Cerebellar nuclear complex (tissue), 1 donor: ENCODE measurements around the gene ACTR1B.
A peak's percentile ranks its signal among the peaks of the same experiment; 100 is the strongest.
"Not testable (repeated sequence)": the region's sequence is repeated elsewhere in the genome, so short reads cannot be mapped to it uniquely, and the experiment has no call there.

ENCODE experiments used
- DNase-seq, 2 experiments: peaks; one replicate each; lab custom pipeline; 2025; lab: John Stamatoyannopoulos, UW

ACTR1B gene

GRCh38 chr2:97688062-97688827 lies 24.4 kb upstream of the ACTR1B start:
- DNase-seq: no peak

DNA sequence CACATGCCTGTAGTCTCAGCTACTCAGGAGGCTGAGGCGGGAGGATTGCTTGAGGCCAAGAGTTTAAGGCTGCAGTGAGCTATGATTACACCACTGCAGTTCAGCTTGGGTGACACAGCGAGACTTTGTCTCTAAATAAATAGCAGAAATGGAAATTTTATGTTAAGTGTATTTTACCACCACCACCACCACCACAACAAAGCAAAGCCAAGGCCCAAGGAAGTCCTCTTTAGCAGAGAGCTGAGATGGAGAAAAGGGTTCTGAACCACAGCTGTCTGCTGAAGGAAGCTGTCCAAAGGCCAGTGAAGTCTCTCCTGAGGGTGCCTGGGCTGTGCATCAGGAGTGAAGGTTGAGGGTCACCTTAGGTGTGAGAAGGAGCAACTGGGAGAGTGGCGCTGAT lies 23.4 kb upstream of the ACTR1B start:
- not testable (repeated sequence) for DNase-seq

GRCh38 chr2:97678298-97678697 lies 14.5 kb upstream of the ACTR1B start:
- DNase-seq: no peak

DNA sequence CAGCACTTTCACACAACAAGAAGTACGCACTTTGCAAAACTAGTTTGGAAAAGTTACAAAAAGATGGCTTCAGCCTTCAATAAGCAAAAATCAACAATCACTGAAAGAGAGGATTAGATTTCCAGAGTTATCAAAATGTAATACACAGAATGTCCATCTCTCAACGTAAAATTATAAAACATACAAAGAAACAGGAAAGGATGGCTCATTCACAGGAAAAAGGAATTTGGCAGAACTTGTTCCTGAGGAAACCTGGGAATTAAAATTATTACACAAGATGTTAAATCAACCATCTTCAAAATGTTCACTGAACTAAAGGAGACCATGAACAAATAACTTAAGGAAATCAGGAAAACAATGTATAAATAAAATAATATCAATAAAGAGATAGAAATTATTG lies 13.6 kb upstream of the ACTR1B start:
- DNase-seq: no peak

DNA sequence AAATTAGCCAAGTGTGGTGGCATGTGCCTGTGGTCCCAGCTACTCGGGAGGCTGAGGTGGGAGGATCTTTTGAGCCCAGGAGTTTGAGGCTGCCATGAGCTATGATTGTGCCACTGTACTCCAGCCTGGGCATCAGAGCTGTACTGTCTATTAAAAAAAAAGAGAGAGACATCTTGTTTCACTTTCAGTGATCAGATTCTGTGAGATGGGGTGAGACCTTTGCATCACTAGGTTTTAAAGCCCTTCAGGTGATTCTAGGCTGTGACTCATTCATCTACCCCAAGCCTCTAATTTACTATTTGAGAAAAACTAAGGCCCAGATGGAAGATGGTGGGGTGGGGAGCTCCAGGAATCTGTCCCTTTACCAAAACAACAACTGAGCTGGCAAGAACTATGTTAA lies 12.8 kb upstream of the ACTR1B start:
- DNase-seq: no peak

DNA sequence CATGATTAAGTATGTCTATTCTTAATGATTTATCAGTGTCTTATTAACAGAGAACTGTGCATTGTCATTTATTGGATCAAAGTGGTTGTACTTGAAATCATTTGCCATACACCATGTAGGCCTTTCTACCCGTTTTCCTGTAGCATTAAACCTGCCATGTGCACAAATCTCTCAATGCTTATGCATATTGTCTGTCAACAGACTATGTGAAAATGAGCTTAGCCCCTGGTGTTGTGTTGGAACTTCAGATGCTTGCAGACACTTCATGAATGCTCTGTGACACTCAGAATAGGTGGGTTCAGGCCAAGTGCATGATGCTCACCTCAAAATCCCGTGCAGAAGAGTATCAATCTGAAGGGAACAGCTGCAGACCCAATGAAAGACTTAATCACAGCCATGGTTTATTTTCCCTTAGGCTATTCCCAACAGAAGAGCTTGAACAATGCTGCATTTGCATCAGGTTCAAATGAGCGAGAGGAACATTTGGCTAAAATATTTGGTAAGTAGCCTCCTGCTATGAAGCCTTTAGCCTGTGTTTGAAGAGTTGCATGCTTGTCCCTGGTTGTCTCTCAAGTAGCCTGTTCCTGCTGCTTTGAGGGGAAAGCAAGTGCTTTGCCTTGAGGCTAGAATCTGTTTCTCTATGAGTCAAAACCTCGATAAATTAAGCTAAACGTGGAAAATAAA lies 11.7 kb upstream of the ACTR1B start:
- no peak for DNase-seq

DNA sequence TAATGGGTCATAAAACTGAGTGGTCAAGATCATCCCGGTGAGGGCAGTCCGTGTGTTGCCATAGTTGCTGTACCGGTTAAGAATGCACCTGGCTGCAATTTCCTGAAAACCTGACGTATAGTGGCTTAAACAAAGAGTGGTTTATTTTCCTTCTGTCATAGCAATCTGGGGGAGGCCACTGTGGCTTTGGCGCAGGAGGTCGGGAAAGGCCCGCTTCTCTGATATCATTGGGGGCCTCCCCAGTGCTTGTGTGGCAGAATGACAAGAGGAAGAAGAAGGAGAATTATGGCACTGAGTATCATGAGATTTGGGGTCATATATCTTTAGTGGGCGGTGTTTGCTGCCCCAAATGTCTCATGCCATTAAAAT lies 10.1 kb upstream of the ACTR1B start:
- no peak for DNase-seq

DNA sequence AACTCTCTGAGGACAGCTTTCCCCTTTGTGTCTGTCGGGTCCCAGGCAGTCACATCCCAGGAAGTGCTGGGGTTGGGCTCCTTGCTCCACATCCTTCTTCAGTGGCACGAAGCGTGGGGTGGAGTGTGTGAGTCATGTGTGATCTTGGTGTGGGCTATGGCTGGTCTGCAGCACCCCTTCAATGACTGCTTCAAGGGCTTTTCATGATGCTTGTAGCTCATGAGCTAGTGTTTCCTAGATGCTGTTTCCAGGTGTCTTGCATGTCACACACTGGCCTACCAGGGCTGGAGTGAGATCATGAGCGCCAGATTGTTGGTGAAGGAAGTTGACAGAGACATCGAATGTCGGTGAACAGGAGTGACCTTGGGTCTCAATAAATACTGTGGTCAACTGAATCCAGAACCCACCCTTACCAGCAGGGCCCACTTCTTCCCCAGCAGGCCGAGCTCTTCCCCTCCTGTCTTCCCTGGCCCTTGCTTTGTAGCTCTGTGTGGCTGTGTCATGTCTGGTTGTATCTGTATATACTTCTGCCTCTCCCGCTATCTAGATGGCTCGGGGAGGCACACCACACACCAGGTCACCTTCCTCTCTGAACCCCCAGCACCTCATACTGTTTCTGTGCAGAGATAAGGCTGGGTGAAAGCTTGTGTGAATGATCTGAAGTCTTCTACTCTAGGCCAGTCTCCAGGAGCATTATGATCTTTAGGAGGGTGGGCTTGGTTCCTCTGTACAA lies 9.5 kb upstream of the ACTR1B start:
- no peak for DNase-seq

GRCh38 chr2:97672606-97673140 lies 8.8 kb upstream of the ACTR1B start:
- not testable (repeated sequence) for DNase-seq

DNA sequence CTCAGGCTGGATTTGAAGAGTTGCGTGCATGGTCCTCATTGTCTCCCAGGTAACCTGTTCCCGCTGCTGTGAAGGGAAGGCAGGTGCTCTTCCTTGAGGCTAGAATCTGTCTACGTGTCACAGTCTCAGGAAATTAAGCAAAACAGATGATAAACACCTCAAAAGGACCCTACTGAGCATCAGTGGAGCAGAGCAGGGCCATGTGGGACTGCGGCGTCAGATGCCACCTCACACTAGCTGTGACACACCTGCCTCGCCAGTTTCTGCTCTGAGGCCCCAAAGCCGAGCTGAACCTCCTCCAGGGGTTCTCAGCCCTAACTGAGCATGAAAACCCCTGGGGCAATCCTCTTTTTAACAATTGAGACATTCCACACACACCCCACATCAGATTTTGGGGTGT lies 7.7 kb upstream of the ACTR1B start:
- no peak for DNase-seq

GRCh38 chr2:97670471-97670870 lies 6.6 kb upstream of the ACTR1B start:
- no peak for DNase-seq

- no peak for DNase-seq
Observed at GRCh38 chr2:97669448-97669847, 5.6 kb upstream of the ACTR1B start, which contains the start of gene C2orf92. Gene C2orf92 (plus strand): TSS chr2:97669713. CDS start chr2:97669789, 76 bp downstream.

GRCh38 chr2:97664636-97664970 lies 759 bp upstream of the ACTR1B start:
- DNase-seq: no peak

DNA sequence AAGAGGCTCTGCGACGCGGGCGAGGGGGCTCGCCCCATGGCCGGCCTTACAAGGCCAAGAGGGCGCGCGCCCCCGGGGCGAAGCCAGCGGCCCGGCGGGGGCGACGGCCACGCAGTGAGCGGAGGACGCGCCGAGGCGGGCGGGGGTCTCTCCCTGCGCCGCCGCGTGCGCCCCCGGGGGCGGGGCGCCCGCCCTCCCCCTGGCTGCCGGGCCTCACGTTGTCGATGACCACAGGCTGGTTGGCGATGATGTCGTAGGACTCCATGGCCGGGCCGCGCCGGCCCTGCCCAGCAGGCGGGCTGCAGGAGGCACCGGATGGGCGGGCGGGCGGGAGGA lies 250 bp downstream of the ACTR1B start:
- DNase-seq: no peak

- DNase-seq: peak; percentile 17 to 30
Observed at GRCh38 chr2:97662895-97663625, 784 bp downstream of the ACTR1B start.

DNA sequence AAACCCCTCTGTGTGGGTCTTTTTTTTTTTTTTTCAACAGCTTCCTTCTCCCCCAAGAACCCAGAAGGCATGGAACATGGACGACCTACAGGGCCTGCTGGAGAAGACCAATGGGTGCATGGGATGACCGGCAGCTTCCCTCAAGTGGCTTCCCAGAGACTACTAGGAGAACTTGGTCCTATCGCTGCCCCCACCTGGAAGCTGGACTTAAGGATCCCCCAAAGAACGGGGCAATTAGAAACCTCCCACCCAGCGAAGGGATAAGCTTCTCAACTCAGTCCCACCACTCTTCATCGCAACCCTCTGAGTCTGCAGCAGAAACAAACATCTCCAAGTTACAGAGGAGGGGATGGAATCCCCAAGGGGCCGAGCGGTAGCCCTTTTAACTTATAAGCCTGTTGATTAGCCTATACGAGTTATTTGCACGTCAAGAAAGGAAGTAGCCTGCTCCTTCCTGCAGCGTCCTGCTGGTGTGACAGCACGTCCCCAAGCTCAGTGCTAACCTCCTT lies 1.4 kb downstream of the ACTR1B start:
- no peak for DNase-seq

GRCh38 chr2:97661927-97662326 lies 1.9 kb downstream of the ACTR1B start:
- no peak for DNase-seq

GRCh38 chr2:97660775-97661389 lies 3.0 kb downstream of the ACTR1B start:
- DNase-seq: no peak

DNA sequence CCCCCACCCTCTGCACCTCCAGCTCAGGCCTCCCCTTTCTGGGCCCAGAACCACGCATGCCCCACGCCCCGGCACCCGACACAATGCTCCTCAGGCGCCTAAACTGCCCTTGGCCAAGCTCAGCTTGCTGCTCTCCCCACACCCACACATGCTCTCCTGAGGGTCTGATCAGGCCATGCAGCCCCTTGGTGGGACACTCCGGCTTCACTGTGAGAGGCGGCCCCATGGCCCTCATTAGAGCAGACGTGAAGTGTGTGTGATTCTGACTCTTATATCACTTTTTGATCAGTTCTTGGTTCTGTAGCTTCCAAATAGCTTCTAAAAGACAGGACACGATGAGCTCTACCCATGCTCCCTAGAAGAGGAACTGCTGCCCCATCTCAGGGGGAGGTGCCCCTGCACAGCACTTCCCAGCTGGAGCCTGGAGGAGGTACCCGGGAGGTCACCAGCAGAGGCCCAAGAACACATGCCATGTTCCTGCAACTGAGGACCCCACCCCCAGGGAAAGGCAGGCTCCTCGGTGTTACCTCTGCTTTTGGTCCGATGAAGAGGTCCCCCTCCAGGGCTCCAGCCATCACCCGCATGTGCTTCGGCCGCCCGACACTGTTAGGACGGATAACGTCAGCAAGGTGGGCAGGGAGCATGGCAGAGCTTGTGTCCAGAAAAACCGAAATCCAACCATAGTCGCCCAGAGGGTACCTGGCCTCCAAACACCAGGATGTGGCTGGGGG lies 3.6 kb downstream of the ACTR1B start:
- DNase-seq: no peak

- no peak for DNase-seq
Observed at GRCh38 chr2:97659256-97660043, 4.4 kb downstream of the ACTR1B start.
